Forelimb muscle (tissue), 1 donor: Measurements from ENCODE around the gene OR52K1. TPM values are rescaled to one million over a fixed set of nuclear protein-coding genes. Genes with fewer than 3 reads are reported as not detected.

Source experiments
- DNase-seq: peaks from one replicate; pipeline ENCODE4 v3.0.0-alpha.2; 2013; ENCODE audit warnings: low read depth
- polyA plus RNA-seq: library from polyadenylated mRNA; unstranded; fragments of 120-200 nt; gene quantifications from one replicate; pipeline ENCODE4 v1.2.1, GENCODE V29; 2013; ENCODE audit not compliant: insufficient read length

The OR52K1 gene
- 0.18 TPM for polyA plus RNA-seq

- DNase-seq = no peak
Measured at GRCh38 chr11:4482445-4482844, at the start of gene OR52K1. TSS of gene OR52K1 (plus strand) at chr11:4482646. CDS start at chr11:4488901, 6,255 bp downstream.

- DNase-seq = no peak
Measured at GRCh38 chr11:4433856-4434255, 48.6 kb upstream of the OR52K1 start.

GRCh38 chr11:4436411-4436810, 46.0 kb upstream of the OR52K1 start:
- no peak for DNase-seq

GRCh38 chr11:4441515-4441914, 40.9 kb upstream of the OR52K1 start:
- DNase-seq = no peak

GRCh38 chr11:4443232-4443891, 39.1 kb upstream of the OR52K1 start:
- DNase-seq = no peak

GRCh38 chr11:4448995-4449394, 33.5 kb upstream of the OR52K1 start, which contains the start of gene OR52K2:
TSS of gene OR52K2 (plus strand) at chr11:4449295. CDS start at chr11:4449340, 45 bp downstream.
- DNase-seq = no peak

- DNase-seq = no peak
Measured at GRCh38 chr11:4453118-4453517, 29.3 kb upstream of the OR52K1 start.

- DNase-seq = no peak
Measured at GRCh38 chr11:4454021-4454420, 28.4 kb upstream of the OR52K1 start.

- no peak for DNase-seq
Measured at GRCh38 chr11:4455419-4455818, 27.0 kb upstream of the OR52K1 start.

GRCh38 chr11:4459500-4459899, 22.9 kb upstream of the OR52K1 start:
- no peak for DNase-seq

GRCh38 chr11:4460151-4460550, 22.3 kb upstream of the OR52K1 start:
- no peak for DNase-seq

- DNase-seq = no peak
Measured at GRCh38 chr11:4464216-4465159, 18.0 kb upstream of the OR52K1 start.

GRCh38 chr11:4465407-4465806, 17.0 kb upstream of the OR52K1 start:
- no peak for DNase-seq

- DNase-seq = no peak
Measured at GRCh38 chr11:4466131-4466870, 16.1 kb upstream of the OR52K1 start.

GRCh38 chr11:4466871-4467442, 15.5 kb upstream of the OR52K1 start:
- no peak for DNase-seq

- no peak for DNase-seq
Measured at GRCh38 chr11:4467811-4468606, 14.4 kb upstream of the OR52K1 start.

- no peak for DNase-seq
Measured at GRCh38 chr11:4479644-4480043, 2.8 kb upstream of the OR52K1 start.

- no peak for DNase-seq
Measured at GRCh38 chr11:4480577-4481239, 1.7 kb upstream of the OR52K1 start.

GRCh38 chr11:4481240-4481582, 1.2 kb upstream of the OR52K1 start:
- no peak for DNase-seq

GRCh38 chr11:4484310-4484709, 1.9 kb downstream of the OR52K1 start:
- DNase-seq = no peak
